Measurements from ENCODE around the gene NR4A2.

Gene NR4A2

DNA sequence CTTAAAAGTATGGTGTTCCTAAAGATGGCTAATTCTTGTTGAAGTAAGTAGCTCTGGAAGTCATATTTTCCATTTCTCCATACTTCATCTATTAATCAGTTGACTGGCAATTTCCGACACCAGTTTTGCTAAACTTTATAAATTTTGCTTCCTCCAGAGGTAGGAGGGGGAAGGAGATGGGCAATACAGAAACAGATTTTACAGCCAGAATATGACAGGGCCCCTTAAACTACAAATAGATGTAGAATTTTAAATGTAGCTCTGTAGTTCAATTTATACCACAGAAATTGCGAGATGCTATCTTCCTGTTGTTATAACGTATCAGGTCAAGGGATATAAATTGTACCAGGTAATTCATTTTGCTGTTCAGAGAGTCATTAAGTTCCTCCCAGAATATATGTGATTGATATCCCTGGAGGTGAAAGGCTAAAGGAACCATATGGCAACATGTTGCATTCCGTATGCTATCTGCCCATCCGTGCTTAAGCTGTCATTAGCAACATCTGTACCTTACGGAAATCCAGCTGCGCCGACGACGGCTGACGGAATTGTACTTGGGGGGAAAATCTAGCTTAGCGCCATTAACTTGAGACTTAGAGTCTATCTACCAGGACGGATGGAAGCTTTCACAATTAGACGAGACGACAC, 8.4 kb upstream of the NR4A2 start:
- peak; percentile 48 for DNase-seq (ENCODE audit: low read depth)
- H3K4me3 ChIP-seq (ENCODE audit: low read length) = peak overlapping the region; percentile 73
- TF ChIP-seq, protein P1, sequence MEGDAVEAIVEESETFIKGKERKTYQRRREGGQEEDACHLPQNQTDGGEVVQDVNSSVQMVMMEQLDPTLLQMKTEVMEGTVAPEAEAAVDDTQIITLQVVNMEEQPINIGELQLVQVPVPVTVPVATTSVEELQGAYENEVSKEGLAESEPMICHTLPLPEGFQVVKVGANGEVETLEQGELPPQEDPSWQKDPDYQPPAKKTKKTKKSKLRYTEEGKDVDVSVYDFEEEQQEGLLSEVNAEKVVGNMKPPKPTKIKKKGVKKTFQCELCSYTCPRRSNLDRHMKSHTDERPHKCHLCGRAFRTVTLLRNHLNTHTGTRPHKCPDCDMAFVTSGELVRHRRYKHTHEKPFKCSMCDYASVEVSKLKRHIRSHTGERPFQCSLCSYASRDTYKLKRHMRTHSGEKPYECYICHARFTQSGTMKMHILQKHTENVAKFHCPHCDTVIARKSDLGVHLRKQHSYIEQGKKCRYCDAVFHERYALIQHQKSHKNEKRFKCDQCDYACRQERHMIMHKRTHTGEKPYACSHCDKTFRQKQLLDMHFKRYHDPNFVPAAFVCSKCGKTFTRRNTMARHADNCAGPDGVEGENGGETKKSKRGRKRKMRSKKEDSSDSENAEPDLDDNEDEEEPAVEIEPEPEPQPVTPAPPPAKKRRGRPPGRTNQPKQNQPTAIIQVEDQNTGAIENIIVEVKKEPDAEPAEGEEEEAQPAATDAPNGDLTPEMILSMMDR (IDR thresholded peaks at IDR 0.05; ENCODE audit: insufficient read depth, low read depth, low read length, missing control alignments) = no peak

GRCh38 chr2:156340377-156340776, 7.9 kb upstream of the NR4A2 start:
- DNase-seq (ENCODE audit: low read depth) = peak; percentile 27
- no peak overlapping the region for H3K4me3 ChIP-seq (ENCODE audit: low read length)
- TF ChIP-seq, protein P1 (IDR thresholded peaks at IDR 0.05; ENCODE audit: insufficient read depth, low read depth, low read length, missing control alignments) = no peak

GRCh38 chr2:156339865-156340264, 7.3 kb upstream of the NR4A2 start:
- no peak for DNase-seq (ENCODE audit: low read depth)
- no peak overlapping the region for H3K4me3 ChIP-seq (ENCODE audit: low read length)
- TF ChIP-seq, protein P1 (IDR thresholded peaks at IDR 0.05; ENCODE audit: insufficient read depth, low read depth, low read length, missing control alignments) = no peak

GRCh38 chr2:156339110-156339847, 6.8 kb upstream of the NR4A2 start:
- TF ChIP-seq, protein P1 (IDR thresholded peaks at IDR 0.05; ENCODE audit: insufficient read depth, low read depth, low read length, missing control alignments) = no peak
- H3K4me3 ChIP-seq (ENCODE audit: low read length) = no peak overlapping the region

DNA sequence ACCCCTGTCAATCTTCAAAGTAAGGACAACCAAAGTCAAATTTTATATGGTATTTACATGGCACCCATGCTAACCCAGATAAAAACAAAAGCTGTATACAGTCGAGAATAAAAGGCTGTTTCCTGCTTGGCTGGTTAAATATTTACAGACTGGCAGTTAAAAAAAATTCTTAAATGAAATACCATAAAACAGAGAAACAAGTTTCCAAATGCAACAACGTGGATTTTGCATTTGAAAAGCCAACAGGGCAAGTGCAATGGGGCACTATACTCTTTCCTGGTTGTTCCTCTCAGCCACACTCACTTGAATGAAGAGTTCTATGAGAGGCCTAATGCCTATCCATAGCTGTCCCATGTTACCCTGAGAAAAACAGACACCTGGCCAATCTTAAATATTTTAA, 6.1 kb upstream of the NR4A2 start:
- TF ChIP-seq, protein P1 (IDR thresholded peaks at IDR 0.05; ENCODE audit: insufficient read depth, low read depth, low read length, missing control alignments) = no peak
- no peak overlapping the region for H3K4me3 ChIP-seq (ENCODE audit: low read length)
- DNase-seq (ENCODE audit: low read depth) = no peak

More at GRCh38 chr2:156339110-156339847, 6.8 kb upstream of the NR4A2 start:
- DNase-seq (ENCODE audit: low read depth) = peak; percentile 18

DNA sequence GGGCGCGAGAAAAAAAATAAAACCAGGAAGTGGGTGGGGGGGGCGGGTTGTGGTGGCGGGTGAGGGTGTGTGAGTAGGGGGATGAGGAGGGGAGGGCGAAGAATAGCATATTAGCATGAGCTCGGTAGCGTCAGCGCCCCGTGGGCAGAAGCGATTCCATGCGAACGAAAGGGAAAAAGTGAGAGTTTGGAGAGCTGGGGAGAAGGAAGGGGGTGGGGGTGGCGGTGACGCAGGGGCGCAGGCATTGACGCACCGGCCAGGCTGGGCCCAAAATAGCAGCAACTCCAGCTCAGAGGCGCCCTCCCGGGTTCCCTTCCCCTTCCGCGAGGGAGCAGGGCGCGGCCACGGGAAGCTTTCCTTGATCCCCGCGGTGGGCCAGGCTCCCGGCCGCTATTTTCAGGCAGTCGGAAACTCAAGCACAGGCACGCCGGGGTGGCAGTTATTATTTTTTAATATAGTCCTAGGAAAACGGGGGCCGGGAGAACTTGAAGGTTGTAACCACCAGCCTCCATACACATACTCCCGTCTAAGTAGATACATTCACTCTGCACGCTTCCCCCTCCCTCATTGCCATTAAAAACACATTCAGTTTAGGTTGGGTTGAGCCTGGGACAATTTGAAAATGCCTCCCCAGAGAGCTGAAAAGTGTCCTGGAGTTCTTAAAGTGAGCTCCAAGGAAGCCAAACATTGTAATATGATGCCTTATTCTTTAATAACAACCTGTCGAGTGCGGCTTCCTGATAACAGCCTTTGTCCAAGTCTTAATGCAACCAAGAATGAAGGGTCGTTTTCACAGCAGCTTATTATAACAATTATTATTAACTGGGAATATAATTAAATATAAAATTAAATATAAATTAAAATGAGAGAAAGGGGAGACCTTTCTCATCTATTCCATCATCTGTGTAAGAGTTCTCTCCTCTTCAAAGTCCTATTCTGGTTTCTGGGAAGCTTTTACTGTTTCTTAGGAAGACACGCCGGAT, 2.3 kb upstream of the NR4A2 start:
- peak; percentile 88 for DNase-seq (ENCODE audit: low read depth)
- H3K4me3 ChIP-seq (ENCODE audit: low read length) = peak overlapping the region; percentile 87
- TF ChIP-seq, protein P1 (IDR thresholded peaks at IDR 0.05; ENCODE audit: insufficient read depth, low read depth, low read length, missing control alignments) = peak; percentile 10
